Upper lobe of left lung (tissue), 6 donors: Measurements from ENCODE around the gene GINS2. TPM values are rescaled to one million over a fixed set of nuclear protein-coding genes. Genes with fewer than 3 reads are reported as not detected.

ENCODE experiments used
- ATAC-seq, 2 donors: fragments of 200-7000 bp; cut with Tn5 transposase; one replicate each; pipeline ENCODE4 v1.9.1; 2022; ENCODE audit warnings: mild to moderate bottlenecking in 2 of 2, moderate library complexity in 2 of 2; ENCODE audit not compliant: low FRiP score in 2 of 2
- DNase-seq, 2 donors: peaks; one replicate each; pipeline ENCODE4 v3.0.0-alpha.2; 2019 to 2020
- H3K27ac ChIP-seq, 4 donors: fragments of 200-600 bp; sonication (generic); one replicate each; pipeline ENCODE4 v1.5.1; 2016 to 2019
- H3K27me3 ChIP-seq, 4 donors: fragments of 200-600 bp; sonication (generic); one replicate each; pipeline ENCODE4 v1.5.1; 2017 to 2019
- H3K36me3 ChIP-seq, 4 donors: fragments of 200-600 bp; sonication (generic); one replicate each; pipeline ENCODE4 v1.5.1; 2016 to 2019
- H3K4me1 ChIP-seq, 4 donors: fragments of 200-600 bp; sonication (generic); one replicate each; pipeline ENCODE4 v1.5.1; 2018 to 2019
- H3K4me3 ChIP-seq, 4 donors: fragments of 200-600 bp; sonication (generic); one replicate each; pipeline ENCODE4 v1.5.1; 2017 to 2019; ENCODE audit warnings: mild to moderate bottlenecking in 2 of 4, moderate library complexity in 1 of 4
- H3K9me3 ChIP-seq, 4 donors: fragments of 200-600 bp; sonication (generic); one replicate each; pipeline ENCODE4 v1.5.1; 2018 to 2019
- EP300 ChIP-seq, 4 donors: sonication (generic); formaldehyde crosslinking; IDR thresholded peaks; one replicate each; pipeline ENCODE4 v1.5.1; 2017; ENCODE audit warnings: antibody characterized with exemption in 4 of 4, control low read depth in 2 of 4
- POLR2A ChIP-seq, 4 donors: fragments of 450-650 bp; IDR thresholded peaks; one replicate each; pipeline ENCODE4 v1.5.1; 2016 to 2017; ENCODE audit warnings: antibody characterized with exemption in 4 of 4, mild to moderate bottlenecking in 2 of 4
- POLR2AphosphoS5 ChIP-seq, 2 donors: sonication (generic); formaldehyde crosslinking; IDR thresholded peaks; one replicate each; pipeline ENCODE4 v1.5.1; 2017; ENCODE audit warnings: antibody characterized with exemption in 2 of 2
- WGBS, 2 donors: methylation state at CpG; one replicate each; pipeline ENCODE4 v1.1.5; 2017 to 2018; 5-methylcytosine and 5-hydroxymethylcytosine counted together
- total RNA-seq, 6 donors: library from RNA; depleted of rRNA in 4 of 6; stranded (reverse); fragments of >200 nt in 4 of 6; gene quantifications; one replicate each; pipeline versions ENCODE4 v1.1.0 to v1.2.1, GENCODE V29; 2016 to 2021
- TF ChIP-seq, protein P1 (sequence below), 6 experiments: fragments of 450-650 bp in 4 of 6; fragments of 200-600 bp in 2 of 6; sonication (generic) in 2 of 6; IDR thresholded peaks; one replicate each; pipeline ENCODE4 v1.5.1; 2016 to 2019; ENCODE audit warnings: antibody characterized with exemption in 6 of 6
- donor health status: DM: no; HTN: no; CAD: no; lungs with moderate emphysema.
- donor health status: DM: no; HTN: yes; CAD: no; lungs with severe emphysema.

GINS2 gene
- total RNA-seq, 6 donors from 2014 or later: 0.39 to 0.91 (median 0.75) TPM; not detected in 2

DNA sequence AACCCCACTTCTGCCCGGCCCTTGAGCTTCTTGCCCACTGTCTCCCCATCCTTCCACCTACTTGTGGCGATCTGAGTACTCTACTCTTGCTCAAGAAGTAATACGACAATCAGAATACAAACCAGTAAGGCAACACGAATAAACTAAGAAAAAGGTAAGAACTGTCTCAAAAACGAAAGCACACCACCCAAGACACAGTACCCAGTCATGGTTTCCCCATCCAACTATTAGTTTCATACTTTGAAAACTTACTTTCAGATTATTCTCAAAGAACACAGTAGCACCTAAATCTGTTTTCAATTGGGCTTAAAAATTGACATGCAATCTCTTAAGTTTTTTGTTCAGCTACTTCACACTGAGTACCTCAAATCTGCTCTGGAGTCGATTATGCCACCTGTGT, 13.9 kb downstream of the GINS2 start:
- TF ChIP-seq, protein P1, sequence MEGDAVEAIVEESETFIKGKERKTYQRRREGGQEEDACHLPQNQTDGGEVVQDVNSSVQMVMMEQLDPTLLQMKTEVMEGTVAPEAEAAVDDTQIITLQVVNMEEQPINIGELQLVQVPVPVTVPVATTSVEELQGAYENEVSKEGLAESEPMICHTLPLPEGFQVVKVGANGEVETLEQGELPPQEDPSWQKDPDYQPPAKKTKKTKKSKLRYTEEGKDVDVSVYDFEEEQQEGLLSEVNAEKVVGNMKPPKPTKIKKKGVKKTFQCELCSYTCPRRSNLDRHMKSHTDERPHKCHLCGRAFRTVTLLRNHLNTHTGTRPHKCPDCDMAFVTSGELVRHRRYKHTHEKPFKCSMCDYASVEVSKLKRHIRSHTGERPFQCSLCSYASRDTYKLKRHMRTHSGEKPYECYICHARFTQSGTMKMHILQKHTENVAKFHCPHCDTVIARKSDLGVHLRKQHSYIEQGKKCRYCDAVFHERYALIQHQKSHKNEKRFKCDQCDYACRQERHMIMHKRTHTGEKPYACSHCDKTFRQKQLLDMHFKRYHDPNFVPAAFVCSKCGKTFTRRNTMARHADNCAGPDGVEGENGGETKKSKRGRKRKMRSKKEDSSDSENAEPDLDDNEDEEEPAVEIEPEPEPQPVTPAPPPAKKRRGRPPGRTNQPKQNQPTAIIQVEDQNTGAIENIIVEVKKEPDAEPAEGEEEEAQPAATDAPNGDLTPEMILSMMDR (IDR thresholded peaks at IDR 0.05): no peak
- TF ChIP-seq POLR2AphosphoS5 (IDR thresholded peaks at IDR 0.05) (no peak), POLR2A (IDR thresholded peaks at IDR 0.05) (no peak)
- DNase-seq: no peak
- no peaks in the 10 kb centered on the region for H3K9me3 ChIP-seq
- H3K36me3 ChIP-seq: peaks cover 25 to 66% (median 49%) of the 10 kb centered on the region in 4 donors
- ATAC-seq: no peak
- peak overlapping the region in 3 of 4 donors; percentile 10 to 53 (median 23) for H3K27ac ChIP-seq
- H3K27me3 ChIP-seq: no peaks in the 10 kb centered on the region
- H3K4me1 ChIP-seq: peaks cover 5 to 21% (median 15%) of the 10 kb centered on the region in 4 donors
- WGBS, 2 donors: 68 to 80% methylated on average over 6 of the region's 6 CpGs
- no peak overlapping the region for H3K4me3 ChIP-seq

GRCh38 chr16:85674418-85674755, 14.4 kb downstream of the GINS2 start:
- Histone ChIP-seq H3K27me3 (no peaks in the 10 kb centered on the region), H3K4me1 (peaks cover 5 to 21% (median 15%) of the 10 kb centered on the region in 4 donors), H3K36me3 (peaks cover 25 to 71% (median 53%) of the 10 kb centered on the region in 4 donors), H3K4me3 (no peak overlapping the region), H3K9me3 (no peaks in the 10 kb centered on the region), H3K27ac (peak overlapping the region; percentile 10 to 53 (median 26))
- TF ChIP-seq EP300 (IDR thresholded peaks at IDR 0.05): no peak
- no peak for TF ChIP-seq POLR2AphosphoS5 (IDR thresholded peaks at IDR 0.05)
- TF ChIP-seq, protein P1 (IDR thresholded peaks at IDR 0.05): no peak
- no peak for TF ChIP-seq POLR2A (IDR thresholded peaks at IDR 0.05)
- ATAC-seq (no peak), DNase-seq (no peak)
- WGBS, 2 donors: 58 to 60% methylated on average over 4 of the region's 4 CpGs

- no peak for TF ChIP-seq POLR2A (IDR thresholded peaks at IDR 0.05)
- TF ChIP-seq, protein P1 (IDR thresholded peaks at IDR 0.05): no peak
- TF ChIP-seq POLR2AphosphoS5 (IDR thresholded peaks at IDR 0.05): peak; percentile 45 to 52
- TF ChIP-seq EP300 (IDR thresholded peaks at IDR 0.05): no peak
- WGBS, 2 donors: 57 to 69% methylated on average over 14 to 19 of the region's 19 CpGs
- ATAC-seq (peak; percentile 63 to 86), DNase-seq (peak; percentile 75 to 87)
- Histone ChIP-seq H3K27me3 (no peaks in the 10 kb centered on the region), H3K27ac (peak overlapping the region; percentile 10 to 53 (median 26)), H3K4me1 (peaks cover 5 to 21% (median 15%) of the 10 kb centered on the region in 4 donors), H3K9me3 (no peaks in the 10 kb centered on the region), H3K36me3 (peaks cover 28 to 77% (median 59%) of the 10 kb centered on the region in 4 donors), H3K4me3 (no peak overlapping the region)
Measured at GRCh38 chr16:85673529-85674417, 15.0 kb downstream of the GINS2 start.

DNA sequence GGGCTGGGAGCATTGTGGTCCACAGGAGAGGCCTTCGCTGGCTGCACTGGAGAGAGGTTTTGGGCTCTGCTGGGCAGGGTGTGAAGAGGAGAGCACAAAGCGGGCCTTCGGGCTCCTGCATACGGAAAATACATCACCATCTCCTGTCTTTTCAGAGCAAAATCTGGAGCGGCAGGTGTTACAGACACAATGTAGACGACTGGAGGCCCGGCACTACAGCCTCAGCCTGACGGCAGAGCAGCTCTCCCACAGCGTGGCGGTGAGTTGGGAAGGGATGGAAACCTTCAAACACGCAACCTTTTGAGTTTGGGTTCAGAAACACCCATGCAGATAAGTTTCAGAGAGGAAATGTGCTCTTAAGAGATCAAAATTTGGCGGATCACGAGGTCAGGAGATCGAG, 17.9 kb downstream of the GINS2 start:
- Histone ChIP-seq H3K4me1 (peaks cover 5 to 21% (median 15%) of the 10 kb centered on the region in 4 donors), H3K36me3 (peaks cover 45 to 99% (median 81%) of the 10 kb centered on the region in 4 donors), H3K27ac (no peak overlapping the region), H3K27me3 (no peaks in the 10 kb centered on the region), H3K9me3 (no peaks in the 10 kb centered on the region), H3K4me3 (no peak overlapping the region)
- DNase-seq (no peak), ATAC-seq (no peak)
- TF ChIP-seq EP300 (IDR thresholded peaks at IDR 0.05): no peak
- no peak for TF ChIP-seq POLR2A (IDR thresholded peaks at IDR 0.05)
- no peak for TF ChIP-seq POLR2AphosphoS5 (IDR thresholded peaks at IDR 0.05)
- TF ChIP-seq, protein P1 (IDR thresholded peaks at IDR 0.05): no peak
- WGBS, 2 donors: 94 to 96% methylated on average over 14 of the region's 14 CpGs
